ENCODE data around the gene WRAP53.
A peak's percentile ranks its signal among the peaks of the same experiment; 100 is the strongest.

WRAP53 gene

GRCh38 chr17:7684851-7685532 lies 3.3 kb upstream of the WRAP53 start:
- no peak for DNase-seq (ENCODE audit: low spot score)

- DNase-seq (ENCODE audit: low spot score): peak; percentile 78
Measured at GRCh38 chr17:7685533-7686221, 2.6 kb upstream of the WRAP53 start.

GRCh38 chr17:7686222-7687071 lies 1.8 kb upstream of the WRAP53 start:
- peak; percentile 37 for DNase-seq (ENCODE audit: low spot score)

GRCh38 chr17:7687072-7687907 lies 987 bp upstream of the WRAP53 start, which contains the start of gene TP53:
Gene TP53 (minus strand): TSS chr17:7687490. CDS start chr17:7676594, 10,896 bp downstream.
- DNase-seq (ENCODE audit: low spot score): peak; percentile 52

GRCh38 chr17:7688808-7689316 lies 585 bp downstream of the WRAP53 start:
- no peak for DNase-seq (ENCODE audit: low spot score)

GRCh38 chr17:7695586-7695985 lies 7.3 kb downstream of the WRAP53 start:
- no peak for DNase-seq (ENCODE audit: low spot score)

- DNase-seq (ENCODE audit: low spot score): no peak
Measured at GRCh38 chr17:7697828-7698588, 9.7 kb downstream of the WRAP53 start.

GRCh38 chr17:7700510-7700909 lies 12.2 kb downstream of the WRAP53 start:
- DNase-seq (ENCODE audit: low spot score): no peak

- DNase-seq (ENCODE audit: low spot score): no peak
Measured at GRCh38 chr17:7701681-7702080, 13.4 kb downstream of the WRAP53 start.

- DNase-seq (ENCODE audit: low spot score): no peak
Measured at GRCh38 chr17:7702776-7703175, 14.5 kb downstream of the WRAP53 start.

- DNase-seq (ENCODE audit: low spot score): no peak
Measured at GRCh38 chr17:7703584-7704479, 15.6 kb downstream of the WRAP53 start.

- DNase-seq (ENCODE audit: low spot score): peak; percentile 33
Measured at GRCh38 chr17:7704601-7705268, 16.5 kb downstream of the WRAP53 start, which contains the start of gene EFNB3. Gene EFNB3 (plus strand): TSS chr17:7705202. CDS start chr17:7705599, 397 bp downstream.

- no peak for DNase-seq (ENCODE audit: low spot score)
Measured at GRCh38 chr17:7705269-7706255, 17.3 kb downstream of the WRAP53 start.

- no peak for DNase-seq (ENCODE audit: low spot score)
Measured at GRCh38 chr17:7706631-7707354, 18.5 kb downstream of the WRAP53 start.

GRCh38 chr17:7707446-7707845 lies 19.2 kb downstream of the WRAP53 start:
- no peak for DNase-seq (ENCODE audit: low spot score)

GRCh38 chr17:7707858-7708750 lies 19.8 kb downstream of the WRAP53 start:
- DNase-seq (ENCODE audit: low spot score): no peak
